ENCODE measurements around the gene MEPE. TPM values are rescaled to one million over a fixed set of nuclear protein-coding genes. Genes with fewer than 3 reads are reported as not detected.
A peak's percentile ranks its signal among the peaks of the same experiment; 100 is the strongest.

The MEPE gene
- total RNA-seq, 2 experiments from 2014 or later, result not detected

DNA sequence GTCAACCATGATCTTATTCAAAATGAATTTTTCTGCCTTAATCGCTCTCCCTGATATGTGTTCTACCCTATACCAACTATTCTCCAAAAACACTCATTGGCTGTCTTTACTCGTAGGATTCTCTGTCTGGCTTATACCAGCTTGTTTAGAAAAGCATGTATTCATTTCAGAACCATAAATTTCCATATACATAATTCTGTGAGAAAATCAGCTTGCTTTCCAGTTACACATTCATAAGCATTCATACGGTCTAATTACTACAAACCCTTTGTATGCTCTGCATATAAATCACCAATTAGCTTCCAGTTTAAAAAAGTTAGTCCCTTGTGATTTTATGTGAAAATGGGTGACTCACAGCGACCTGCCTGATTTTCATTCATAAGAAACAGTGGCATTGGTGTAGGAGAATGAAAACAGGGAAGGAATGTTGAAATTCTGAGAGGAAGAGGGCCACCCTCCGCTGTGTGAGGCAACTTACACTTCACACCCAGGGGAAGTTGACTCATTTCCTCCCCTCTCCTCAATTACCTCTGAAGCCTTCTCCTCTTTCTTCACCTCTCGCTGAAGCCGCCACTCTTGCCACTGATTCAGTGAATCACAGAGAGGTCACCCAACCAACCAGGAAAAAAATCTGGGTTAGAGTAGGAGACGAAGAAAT lies 63.3 kb downstream of the MEPE start:
- no peaks in the 10 kb centered on the region for H3K36me3 Mint-ChIP-seq (ENCODE audit: low read depth)

More for the DNA sequence above, 63.3 kb downstream of the MEPE start:
- peaks cover 15% of the 10 kb centered on the region for H3K27me3 Mint-ChIP-seq
- peaks cover 11% of the 10 kb centered on the region for H3K4me1 Mint-ChIP-seq (ENCODE audit: low read depth)
- H3K27ac Mint-ChIP-seq, result no peak overlapping the region
- TF ChIP-seq, protein P1, sequence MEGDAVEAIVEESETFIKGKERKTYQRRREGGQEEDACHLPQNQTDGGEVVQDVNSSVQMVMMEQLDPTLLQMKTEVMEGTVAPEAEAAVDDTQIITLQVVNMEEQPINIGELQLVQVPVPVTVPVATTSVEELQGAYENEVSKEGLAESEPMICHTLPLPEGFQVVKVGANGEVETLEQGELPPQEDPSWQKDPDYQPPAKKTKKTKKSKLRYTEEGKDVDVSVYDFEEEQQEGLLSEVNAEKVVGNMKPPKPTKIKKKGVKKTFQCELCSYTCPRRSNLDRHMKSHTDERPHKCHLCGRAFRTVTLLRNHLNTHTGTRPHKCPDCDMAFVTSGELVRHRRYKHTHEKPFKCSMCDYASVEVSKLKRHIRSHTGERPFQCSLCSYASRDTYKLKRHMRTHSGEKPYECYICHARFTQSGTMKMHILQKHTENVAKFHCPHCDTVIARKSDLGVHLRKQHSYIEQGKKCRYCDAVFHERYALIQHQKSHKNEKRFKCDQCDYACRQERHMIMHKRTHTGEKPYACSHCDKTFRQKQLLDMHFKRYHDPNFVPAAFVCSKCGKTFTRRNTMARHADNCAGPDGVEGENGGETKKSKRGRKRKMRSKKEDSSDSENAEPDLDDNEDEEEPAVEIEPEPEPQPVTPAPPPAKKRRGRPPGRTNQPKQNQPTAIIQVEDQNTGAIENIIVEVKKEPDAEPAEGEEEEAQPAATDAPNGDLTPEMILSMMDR (IDR thresholded peaks at IDR 0.05), result no peak
- POLR2A ChIA-PET, result no interaction called here
- H3K9me3 Mint-ChIP-seq, result peaks cover 2% of the 10 kb centered on the region
- intact Hi-C loops (cut with micrococcal nuclease), result no loop called here
- DNase-seq (peak; percentile 45), ATAC-seq (peak; percentile 85)
- no peak overlapping the region for H3K4me3 Mint-ChIP-seq
- CTCF ChIA-PET, result interaction anchor here (0.9 kb wide), 2 partner anchors 9 to 47 kb away, joined by 3 to 4 read pairs; no protein-coding TSS in a partner anchor

Other genes with a start within 250 kb of the MEPE start
- not detected for gene DSPP, start 224.4 kb upstream of the MEPE start, total RNA-seq
- not detected for gene DMP1, start 182.7 kb upstream of the MEPE start, total RNA-seq
- not detected for gene IBSP, start 33.4 kb upstream of the MEPE start, total RNA-seq
- not detected for gene SPP1, start 142.7 kb downstream of the MEPE start, total RNA-seq
- gene PKD2, start 174.7 kb downstream of the MEPE start, total RNA-seq, result 1 to 10 TPM; 2.3 to 2.8 TPM

All from activated CD8-positive, alpha-beta T cell treated with anti-CD3 and anti-CD28 coated beads for 36 hours (primary cell).